OCI-LY7 (cell line): Measurements from ENCODE around the gene CALR3. TPM values are rescaled to one million over a fixed set of nuclear protein-coding genes. Genes with fewer than 3 reads are reported as not detected.

Experiments used
- BruUV-seq: library from RNA; stranded (reverse); fragments of 400-500 nt; replicated peaks from 2 replicates; lab custom pipeline; 2021; lab: Mats Ljungman, UMichigan
- CTCF ChIA-PET: fragments of 300-600 bp; sonication (Branson Sonifier 250); formaldehyde crosslinking; loops from one replicate; lab custom pipeline; 2022; ENCODE audit warnings: antibody characterized with exemption; ENCODE audit not compliant: unreplicated experiment; lab: Charles Lee
- POLR2A ChIA-PET: fragments of 300-600 bp; sonication (Branson Sonifier 250); formaldehyde crosslinking; loops from one replicate; lab custom pipeline; 2022; ENCODE audit warnings: antibody characterized with exemption; lab: Charles Lee
- DNase-seq: peaks from one replicate; pipeline ENCODE4 v3.0.0-alpha.2; 2015; ENCODE audit warnings: low spot score
- H2AFZ ChIP-seq: fragments of 200-600 bp; sonication (generic), shearing (Covaris generic); 2 replicates; pipeline ENCODE4 v1.6.1; 2014; ENCODE audit warnings: mild to moderate bottlenecking, antibody characterized with exemption, low read length, moderate library complexity
- H3K27ac ChIP-seq: fragments of 200-600 bp; sonication (generic); 2 replicates; pipeline ENCODE4 v1.5.1; 2014; ENCODE audit warnings: mixed run types, low read depth, mild to moderate bottlenecking, moderate library complexity, low read length, inconsistent platforms; ENCODE audit not compliant: poor library complexity, severe bottlenecking
- H3K36me3 ChIP-seq: fragments of 200-600 bp; sonication (generic); 2 replicates; pipeline ENCODE4 v1.6.1; 2014; ENCODE audit warnings: mild to moderate bottlenecking, antibody characterized with exemption, low read length, moderate library complexity, mixed read lengths; ENCODE audit not compliant: insufficient read depth
- H3K4me1 ChIP-seq: fragments of 200-600 bp; sonication (generic); 2 replicates; pipeline ENCODE4 v1.5.1; 2014; ENCODE audit warnings: mild to moderate bottlenecking, low read length; ENCODE audit not compliant: insufficient read depth, poor library complexity, severe bottlenecking
- H3K4me2 ChIP-seq: fragments of 200-600 bp; sonication (generic); 2 replicates; pipeline ENCODE4 v1.6.1; 2014; ENCODE audit warnings: mild to moderate bottlenecking, low read length
- H3K4me3 ChIP-seq: fragments of 200-600 bp; sonication (generic); 2 replicates; pipeline ENCODE4 v1.5.1; 2014; ENCODE audit warnings: mild to moderate bottlenecking, low read depth, low read length; ENCODE audit not compliant: poor library complexity, severe bottlenecking
- H3K79me2 ChIP-seq: fragments of 200-600 bp; sonication (generic); 2 replicates; pipeline ENCODE4 v1.6.1; 2016; ENCODE audit warnings: low read depth, mild to moderate bottlenecking, low read length, moderate library complexity, mixed read lengths; ENCODE audit not compliant: insufficient read depth
- H3K9me2 ChIP-seq: fragments of 200-600 bp; sonication (generic); 2 replicates; pipeline ENCODE4 v1.6.1; 2016; ENCODE audit warnings: mild to moderate bottlenecking, low read length, mixed read lengths; ENCODE audit not compliant: insufficient read depth
- H3K9me3 ChIP-seq: fragments of 200-600 bp; sonication (generic); 2 replicates; pipeline ENCODE4 v1.6.1; 2014; ENCODE audit warnings: mild to moderate bottlenecking, mixed run types, low read length, mixed read lengths
- H4K20me1 ChIP-seq: fragments of 200-600 bp; sonication (generic); 2 replicates; pipeline ENCODE4 v1.6.1; 2014; ENCODE audit warnings: mild to moderate bottlenecking, antibody characterized with exemption, low read length, moderate library complexity, mixed read lengths; ENCODE audit not compliant: insufficient read depth
- EZH2phosphoT487 ChIP-seq: fragments of 200-600 bp; sonication (generic); IDR thresholded peaks from 2 replicates; pipeline ENCODE4 v1.6.1; 2018; ENCODE audit warnings: low read depth, borderline replicate concordance, mild to moderate bottlenecking, mixed run types, antibody characterized with exemption, low read length, moderate library complexity, mixed read lengths
- intact Hi-C: fragments of 100-400 bp; cut with micrococcal nuclease; formaldehyde crosslinking; loops from one replicate; pipeline ENCODE4 v1.10.0; 2022; ENCODE audit not compliant: unreplicated experiment
- total RNA-seq, 2 experiments: library from RNA; depleted of rRNA in 1 of 2; stranded (reverse); fragments of >200 nt in 1 of 2; shearing (Covaris generic) in 1 of 2; gene quantifications; 2 replicates each; pipeline ENCODE4 v1.2.3, GENCODE V29; 2014 to 2022
- TF ChIP-seq, protein P1 (sequence below): fragments of 200-600 bp; sonication (generic); conservative IDR thresholded peaks from 2 replicates; pipeline ENCODE4 v1.5.1; 2014; ENCODE audit warnings: mild to moderate bottlenecking, antibody characterized with exemption, low read length, moderate library complexity, mixed read lengths

The CALR3 gene
- total RNA-seq, 2 experiments from 2014 or later, result not detected

DNA sequence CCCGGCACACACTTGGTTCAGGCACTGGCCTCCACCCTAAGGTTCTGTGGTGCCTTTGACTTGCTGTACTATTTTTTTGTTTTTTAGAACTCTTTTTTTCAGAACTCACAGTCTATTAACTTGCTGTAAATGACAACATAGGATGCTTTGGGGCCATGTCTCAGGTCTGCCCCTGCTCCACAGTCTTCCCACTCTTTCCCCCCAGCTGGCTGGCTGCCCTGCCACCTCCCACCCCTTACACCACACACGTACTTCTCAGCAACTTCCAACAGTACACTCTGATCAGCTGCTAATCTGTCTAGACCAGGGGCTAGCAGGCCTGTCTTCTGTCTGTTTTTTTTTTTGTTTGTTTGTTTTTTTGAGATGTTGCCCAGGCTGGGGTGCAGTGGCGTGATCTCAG is 8.3 kb upstream of the CALR3 start:
- intact Hi-C loops, result no loop called here
- no TSS peak for BruUV-seq
- no peak overlapping the region for H2AFZ ChIP-seq
- no peak overlapping the region for H3K4me3 ChIP-seq
- no peaks in the 10 kb centered on the region for H3K4me1 ChIP-seq
- TF ChIP-seq, protein P1, sequence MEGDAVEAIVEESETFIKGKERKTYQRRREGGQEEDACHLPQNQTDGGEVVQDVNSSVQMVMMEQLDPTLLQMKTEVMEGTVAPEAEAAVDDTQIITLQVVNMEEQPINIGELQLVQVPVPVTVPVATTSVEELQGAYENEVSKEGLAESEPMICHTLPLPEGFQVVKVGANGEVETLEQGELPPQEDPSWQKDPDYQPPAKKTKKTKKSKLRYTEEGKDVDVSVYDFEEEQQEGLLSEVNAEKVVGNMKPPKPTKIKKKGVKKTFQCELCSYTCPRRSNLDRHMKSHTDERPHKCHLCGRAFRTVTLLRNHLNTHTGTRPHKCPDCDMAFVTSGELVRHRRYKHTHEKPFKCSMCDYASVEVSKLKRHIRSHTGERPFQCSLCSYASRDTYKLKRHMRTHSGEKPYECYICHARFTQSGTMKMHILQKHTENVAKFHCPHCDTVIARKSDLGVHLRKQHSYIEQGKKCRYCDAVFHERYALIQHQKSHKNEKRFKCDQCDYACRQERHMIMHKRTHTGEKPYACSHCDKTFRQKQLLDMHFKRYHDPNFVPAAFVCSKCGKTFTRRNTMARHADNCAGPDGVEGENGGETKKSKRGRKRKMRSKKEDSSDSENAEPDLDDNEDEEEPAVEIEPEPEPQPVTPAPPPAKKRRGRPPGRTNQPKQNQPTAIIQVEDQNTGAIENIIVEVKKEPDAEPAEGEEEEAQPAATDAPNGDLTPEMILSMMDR, result no peak
- no peak for TF ChIP-seq EZH2phosphoT487
- peaks cover 29% of the 10 kb centered on the region for H3K36me3 ChIP-seq
- no peak overlapping the region for H3K4me2 ChIP-seq
- no peak for DNase-seq
- ChIA-PET POLR2A (no interaction called here), CTCF (no interaction called here)
- no peaks in the 10 kb centered on the region for H4K20me1 ChIP-seq
- H3K27ac ChIP-seq, result no peak overlapping the region
- no peaks in the 10 kb centered on the region for H3K79me2 ChIP-seq
- no peaks in the 10 kb centered on the region for H3K9me3 ChIP-seq
- no peaks in the 10 kb centered on the region for H3K9me2 ChIP-seq

DNA sequence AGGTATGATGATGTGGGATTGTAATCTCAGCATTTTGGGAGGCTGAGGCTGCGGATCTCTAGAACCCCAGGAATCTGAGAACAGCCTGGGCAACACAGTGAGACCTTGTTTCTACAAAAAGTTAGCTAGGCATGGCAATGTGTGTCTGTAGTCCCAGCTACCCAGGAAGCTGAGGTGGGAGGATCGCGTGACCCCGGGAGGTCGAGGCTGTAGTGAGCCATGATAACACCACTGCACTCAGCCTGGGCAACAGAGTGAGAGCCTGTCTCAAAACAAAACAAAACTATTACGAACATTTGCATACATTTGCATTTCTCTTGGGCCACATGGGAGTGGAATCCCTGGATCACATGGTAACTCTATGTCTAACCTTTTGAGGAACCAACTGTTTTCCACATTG is 1.9 kb upstream of the CALR3 start:
- no peak overlapping the region for H3K27ac ChIP-seq
- no TSS peak for BruUV-seq
- H3K4me2 ChIP-seq, result peak overlapping the region; percentile 34

DNA sequence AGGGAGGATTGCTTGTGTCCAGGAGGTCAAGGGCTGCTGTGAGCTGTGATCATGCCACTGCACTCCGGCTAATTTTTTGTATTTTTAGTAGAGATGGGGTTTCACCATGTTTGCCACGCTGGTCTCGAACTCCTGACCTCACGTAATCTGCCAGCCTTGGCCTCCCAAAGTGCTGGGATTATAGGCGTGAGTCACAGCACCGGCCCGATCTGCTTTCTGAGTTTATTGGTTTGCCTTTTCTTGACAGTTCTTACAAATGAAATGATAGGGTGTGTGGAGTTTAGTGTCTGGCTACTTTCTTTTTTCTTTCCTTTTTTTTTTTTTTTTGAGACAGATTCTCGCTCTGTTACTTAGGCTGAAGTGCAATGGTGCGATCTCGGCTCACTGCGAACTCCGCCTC is 1.1 kb upstream of the CALR3 start:
- ChIA-PET CTCF (no interaction called here), POLR2A (interaction anchor here (1.0 to 1.4 kb wide), 3 partner anchors 28 to 55 kb away, joined by 3 read pairs; no protein-coding TSS in a partner anchor)
- no peaks in the 10 kb centered on the region for H3K9me3 ChIP-seq
- DNase-seq, result no peak
- peak overlapping the region; percentile 57; the same call in 1 of the 2 replicates for H2AFZ ChIP-seq
- H3K79me2 ChIP-seq, result peaks cover 5% of the 10 kb centered on the region; the same call in 1 of the 2 replicates
- H3K4me2 ChIP-seq, result peak overlapping the region; percentile 68
- H3K36me3 ChIP-seq, result peaks cover 6% of the 10 kb centered on the region
- no peak overlapping the region for H3K27ac ChIP-seq
- no peaks in the 10 kb centered on the region for H3K9me2 ChIP-seq
- H3K4me3 ChIP-seq, result peak overlapping the region; percentile 81
- BruUV-seq, result no TSS peak
- no peaks in the 10 kb centered on the region for H4K20me1 ChIP-seq
- TF ChIP-seq EZH2phosphoT487, result no peak
- TF ChIP-seq, protein P1, result no peak
- peaks cover 22% of the 10 kb centered on the region for H3K4me1 ChIP-seq
- intact Hi-C loops, result no loop called here

More for the DNA sequence above, 1.9 kb upstream of the CALR3 start:
- H3K36me3 ChIP-seq, result peaks cover 6% of the 10 kb centered on the region
- no peaks in the 10 kb centered on the region for H3K9me3 ChIP-seq
- intact Hi-C loops, result no loop called here
- CTCF ChIA-PET, result no interaction called here
- H3K9me2 ChIP-seq, result no peaks in the 10 kb centered on the region
- H2AFZ ChIP-seq, result no peak overlapping the region
- peaks cover 22% of the 10 kb centered on the region for H3K4me1 ChIP-seq
- H3K4me3 ChIP-seq, result no peak overlapping the region
- H3K79me2 ChIP-seq, result peaks cover 5% of the 10 kb centered on the region; the same call in 1 of the 2 replicates
- TF ChIP-seq, protein P1, result no peak
- no peak for TF ChIP-seq EZH2phosphoT487
- POLR2A ChIA-PET, result interaction anchor here (1.3 kb wide), 1 partner anchor 55 kb away, joined by 4 read pairs; no protein-coding TSS in a partner anchor
- no peak for DNase-seq
- no peaks in the 10 kb centered on the region for H4K20me1 ChIP-seq
